HT-29 (cell line): ENCODE data around the gene NFASC. TPM values are rescaled to one million over a fixed set of nuclear protein-coding genes. Genes with fewer than 3 reads are reported as not detected.

Experiments
- DNase-seq: peaks from one replicate; pipeline ENCODE4 v3.0.0-alpha.2; 2015; ENCODE audit warnings: low spot score
- total RNA-seq: library from RNA; depleted of rRNA; stranded (reverse); fragments of >200 nt; shearing (Covaris generic); gene quantifications from 2 replicates; pipeline ENCODE4 v1.2.3, GENCODE V29; 2014

NFASC gene
- total RNA-seq, 1 experiment from 2014 or later, result not detected

DNA sequence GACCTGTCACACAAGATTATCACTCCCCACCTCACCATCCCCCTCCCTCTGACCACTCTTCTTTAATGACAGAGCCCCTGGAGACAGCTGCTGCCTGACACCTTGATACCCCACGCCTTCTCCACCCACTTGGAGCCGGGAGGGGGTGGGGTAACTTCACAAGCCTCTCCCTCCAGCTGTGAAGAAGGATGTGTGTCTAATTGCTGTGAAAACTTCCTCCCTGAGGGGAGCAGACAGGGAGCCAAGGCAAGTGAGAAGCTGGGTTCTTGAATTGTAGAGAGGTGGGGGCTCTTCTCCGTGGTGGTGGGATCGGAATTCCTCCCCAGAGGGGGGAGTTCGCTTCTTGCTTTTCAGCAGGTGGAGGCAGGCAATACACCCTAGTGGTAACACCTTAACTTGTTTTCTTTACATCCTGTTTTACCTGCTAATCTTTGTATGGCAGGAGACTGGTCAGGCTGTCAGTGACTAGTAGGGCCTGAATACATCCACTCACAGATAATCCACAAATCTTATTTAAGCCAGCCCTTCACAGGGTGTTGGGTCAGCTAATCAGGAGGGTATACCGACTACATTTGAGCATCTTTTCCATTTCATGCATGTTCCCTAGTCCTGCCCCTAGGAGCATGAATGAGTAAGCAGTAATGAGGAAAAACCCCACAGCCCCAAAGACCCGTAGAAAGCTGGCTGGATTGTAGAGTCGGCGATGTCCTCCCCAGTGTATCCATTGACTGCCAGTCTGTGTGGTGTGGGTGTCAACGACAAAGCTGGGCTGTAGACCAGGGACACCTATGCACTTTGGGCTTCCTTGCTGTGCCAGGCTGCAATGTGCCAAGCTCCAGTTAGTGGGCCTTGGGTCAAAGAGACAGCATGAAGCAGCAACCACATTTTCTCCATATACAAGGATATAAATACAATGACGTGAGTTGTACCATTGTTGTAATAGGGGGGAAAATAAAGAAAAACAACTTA, 57.3 kb downstream of the NFASC start:
- no peak for DNase-seq

DNA sequence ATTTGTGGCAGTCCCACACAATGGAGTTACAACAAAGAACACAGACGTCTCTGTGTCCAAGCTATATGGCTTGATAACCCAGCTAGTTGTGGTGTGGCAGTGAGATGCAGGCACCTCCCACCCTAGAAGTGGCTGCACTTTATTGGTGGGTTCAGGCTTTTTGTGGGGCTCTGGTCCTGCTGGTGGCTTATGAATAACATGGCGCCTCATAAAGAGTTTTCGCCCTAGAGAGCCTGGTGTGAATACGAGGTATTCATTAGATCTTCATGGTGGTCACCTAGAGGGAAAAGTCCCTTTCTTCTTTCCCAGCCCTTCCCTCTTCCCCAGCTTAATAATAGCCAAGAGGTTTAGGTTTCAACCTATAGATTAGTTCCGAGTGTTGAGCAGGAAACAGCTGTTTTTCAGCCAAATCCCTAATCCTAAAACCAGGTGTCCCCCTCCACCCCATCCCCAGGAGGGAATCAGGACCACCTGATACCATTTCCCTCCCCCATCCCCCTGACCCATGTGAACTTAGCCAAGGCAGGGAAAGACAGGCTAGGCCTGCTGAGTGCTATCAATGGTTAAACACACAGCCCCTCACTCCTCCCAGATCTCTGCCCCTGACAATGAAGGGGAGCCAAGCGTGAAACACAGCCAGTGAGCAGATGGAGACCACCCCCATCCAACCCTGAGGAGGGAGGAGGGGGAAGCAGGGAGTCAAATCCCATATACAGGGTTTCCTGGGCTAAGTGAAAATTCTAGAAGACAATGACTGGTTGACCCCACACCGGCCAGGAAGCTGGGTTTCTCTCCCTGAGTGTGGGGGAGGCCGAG, 58.2 kb downstream of the NFASC start:
- DNase-seq, result no peak

DNA sequence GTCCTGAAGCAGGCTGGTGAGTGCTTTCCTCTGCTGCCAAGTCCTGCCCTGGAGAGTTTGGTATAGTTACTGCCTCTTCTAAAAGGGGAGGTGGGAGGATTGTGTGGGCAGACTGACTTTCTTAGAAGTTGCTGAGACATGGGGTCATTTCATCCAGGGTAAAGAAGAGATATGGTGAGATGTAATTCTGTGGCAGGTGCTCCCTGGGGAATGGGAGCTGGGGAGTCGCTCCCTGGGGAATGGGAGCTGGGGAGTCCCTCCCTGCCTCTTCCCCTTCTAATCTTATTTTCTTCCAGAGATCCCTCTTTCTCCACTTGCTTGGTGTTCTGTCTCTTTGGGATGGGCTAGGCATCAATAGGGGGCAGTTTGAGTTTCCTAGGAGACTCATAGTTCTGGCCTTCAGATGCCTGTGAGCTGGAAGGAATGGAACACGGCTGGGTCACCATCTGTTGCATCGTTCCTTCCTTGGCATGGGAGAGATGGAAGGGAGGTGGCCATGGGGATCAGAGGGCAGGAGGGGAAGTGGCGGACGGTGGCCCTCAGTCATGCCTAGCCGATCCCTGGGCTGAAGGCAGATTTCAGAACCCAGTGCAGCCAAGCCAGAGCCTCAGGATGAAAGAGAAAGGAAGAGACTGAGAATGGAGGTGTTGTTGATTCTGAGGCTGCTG, 59.0 kb downstream of the NFASC start:
- no peak for DNase-seq

DNA sequence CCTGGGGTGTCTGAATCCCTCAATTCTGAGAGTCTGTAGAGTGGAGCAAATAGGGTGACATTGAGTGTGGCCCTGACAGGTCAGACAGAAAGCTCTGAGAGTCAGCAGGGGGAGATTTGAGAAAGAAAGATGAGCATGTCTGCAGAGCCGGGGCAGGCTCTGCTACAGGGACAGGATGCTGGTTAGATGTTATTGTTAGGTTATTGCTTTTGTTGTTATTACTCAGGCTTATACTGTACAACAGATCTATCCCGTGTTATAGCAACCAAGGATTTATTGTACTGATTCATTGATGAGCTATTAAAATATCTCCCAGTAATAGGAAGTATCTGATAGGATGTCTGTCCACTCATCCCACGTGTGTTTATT, 59.5 kb downstream of the NFASC start:
- DNase-seq, result no peak

DNA sequence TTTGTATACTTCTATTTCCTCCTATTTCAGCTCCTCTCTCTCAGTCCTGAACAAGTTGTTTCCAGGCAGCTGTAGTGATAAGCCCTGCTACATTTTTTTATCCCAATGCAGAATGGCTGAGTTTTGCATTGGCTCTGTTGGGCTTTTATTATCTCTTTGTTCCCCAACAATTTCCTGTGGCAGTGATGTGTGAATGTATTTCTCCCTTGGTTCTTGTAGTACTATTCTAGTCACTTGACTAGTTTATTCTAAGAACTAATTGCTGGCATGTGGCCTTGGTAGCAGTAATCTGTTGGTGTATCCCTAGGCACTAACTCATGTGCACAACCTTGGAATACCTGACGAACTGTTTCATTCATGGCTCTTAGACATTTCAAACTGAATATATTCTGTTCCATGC, 60.7 kb downstream of the NFASC start:
- no peak for DNase-seq

DNA sequence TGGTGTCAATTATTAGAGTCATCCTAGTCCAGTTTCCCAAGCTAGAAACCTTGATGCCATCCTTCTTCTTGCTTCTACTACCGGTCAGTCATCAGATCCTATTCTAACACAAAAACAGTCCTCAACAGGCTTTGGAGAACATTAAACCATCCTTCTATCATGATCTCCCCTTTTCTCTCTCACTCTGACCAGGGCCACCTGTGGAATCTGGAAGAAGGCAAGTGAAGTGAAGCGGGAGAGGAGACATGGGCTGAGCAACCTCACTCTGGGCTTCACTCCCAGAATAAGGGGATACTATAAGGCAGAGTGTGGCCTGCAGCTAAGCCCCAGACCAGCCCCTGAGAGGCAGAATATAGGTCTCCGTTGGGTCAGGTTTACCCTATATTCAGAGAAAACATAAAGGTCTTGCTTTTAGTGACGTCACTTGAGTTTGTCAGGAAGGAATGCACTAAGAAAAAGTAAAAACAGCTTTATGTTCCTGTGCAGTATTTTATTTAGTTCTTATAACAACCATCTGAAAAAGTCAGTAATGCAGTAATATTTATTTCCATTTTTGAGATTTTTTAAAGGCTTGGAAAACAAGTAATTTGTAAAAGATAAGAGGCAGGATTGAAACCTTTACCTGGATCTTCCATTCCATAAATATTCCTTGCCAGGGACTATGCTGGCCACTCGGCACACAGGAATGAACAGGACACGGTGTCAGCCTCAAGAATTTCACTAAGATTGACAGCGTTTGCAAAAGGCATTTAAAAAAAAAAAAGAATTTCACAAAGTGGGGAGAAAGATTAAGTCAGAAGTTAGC, 61.3 kb downstream of the NFASC start:
- no peak for DNase-seq

DNA sequence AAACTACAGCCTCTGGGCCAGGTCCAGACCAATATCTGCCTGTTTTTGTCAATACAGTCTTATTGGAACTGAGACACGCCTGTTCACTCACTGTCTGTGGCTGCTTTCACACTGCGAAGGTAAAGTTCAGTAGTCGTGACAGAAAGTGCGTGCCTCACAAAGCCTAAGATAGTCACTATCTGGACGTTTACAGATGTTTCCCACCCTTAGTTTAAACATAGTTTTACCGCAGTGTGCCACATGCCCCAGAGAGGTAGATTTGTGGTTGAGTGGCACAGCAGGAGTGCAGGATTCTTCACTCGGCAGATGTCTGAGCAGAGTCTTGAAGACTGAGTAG, 61.9 kb downstream of the NFASC start:
- DNase-seq, result no peak

DNA sequence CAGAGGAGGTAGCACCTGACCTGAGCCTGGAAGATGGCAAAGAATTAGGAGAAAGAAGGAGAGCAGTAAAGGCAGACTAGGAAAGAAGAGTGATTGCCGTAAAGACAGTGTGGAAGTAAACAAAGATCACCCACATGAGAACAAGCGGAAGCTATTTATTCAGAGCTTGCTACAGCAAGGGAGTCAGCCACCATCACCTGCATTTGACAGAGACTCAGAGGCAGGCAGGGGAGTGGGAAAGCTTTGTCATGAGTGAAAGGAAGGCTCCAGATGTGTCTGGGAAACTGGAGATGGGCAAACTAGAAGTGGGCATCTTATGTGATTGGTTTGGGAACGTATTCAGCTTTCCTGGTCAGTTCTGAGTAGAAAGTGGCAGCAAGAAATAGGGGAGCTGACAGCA, 64.5 kb downstream of the NFASC start:
- no peak for DNase-seq

DNA sequence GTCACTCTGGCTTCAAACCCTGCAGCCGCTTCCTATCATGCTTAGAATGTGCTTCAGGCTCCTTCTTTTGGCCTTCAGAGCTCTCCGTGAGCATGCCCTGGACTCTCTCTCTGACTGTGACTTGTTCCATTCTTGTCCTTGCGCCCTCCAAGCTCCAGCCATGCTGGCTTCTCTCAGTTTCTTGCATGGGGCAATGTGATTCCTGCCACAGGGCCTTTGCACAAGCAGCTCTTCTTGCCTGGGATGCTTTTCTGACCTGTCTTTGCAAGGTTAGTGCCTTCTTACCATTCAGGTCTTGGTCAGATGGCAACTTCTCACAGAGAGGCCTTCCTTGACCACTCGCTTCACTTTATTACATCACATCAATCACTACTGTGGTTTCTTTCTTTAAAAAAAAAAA, 66.1 kb downstream of the NFASC start:
- no peak for DNase-seq

DNA sequence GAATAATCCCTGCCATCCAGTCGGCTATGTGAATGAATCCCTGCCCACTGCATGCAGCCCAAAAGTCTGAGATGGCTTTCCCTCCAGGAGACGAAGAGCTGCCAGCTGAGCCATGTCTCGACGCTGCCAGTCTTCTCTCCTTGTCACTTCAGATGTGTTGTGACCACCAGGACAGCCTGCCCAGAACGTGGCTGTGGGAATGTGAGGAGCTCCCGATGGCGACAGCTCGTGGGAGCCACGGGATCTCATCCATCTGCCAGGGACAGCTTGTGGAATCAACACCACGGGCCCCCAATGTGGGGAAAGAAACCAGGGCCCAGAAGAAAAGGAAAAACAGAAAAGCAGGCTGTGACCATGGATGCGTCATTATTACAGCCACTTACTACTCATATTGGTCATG, 67.2 kb downstream of the NFASC start:
- DNase-seq, result no peak

DNA sequence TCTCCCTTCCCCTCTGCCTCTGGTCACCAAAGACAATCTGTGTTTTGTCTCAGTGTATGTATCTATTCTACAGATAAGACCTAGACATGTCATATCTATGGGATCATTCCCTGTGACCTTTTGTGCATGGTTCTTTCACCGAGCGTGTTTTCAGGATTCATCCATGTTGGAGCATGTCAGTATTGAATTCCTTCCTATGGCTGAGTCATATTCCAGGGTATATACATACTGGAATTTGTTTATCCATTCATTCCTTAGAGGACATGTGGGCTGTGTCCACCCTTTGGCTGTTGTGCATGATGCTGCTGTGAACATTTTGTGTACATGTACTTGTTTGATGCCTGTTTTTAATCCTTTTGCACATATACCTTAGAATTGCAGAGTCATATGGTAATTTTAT, 69.9 kb downstream of the NFASC start:
- DNase-seq, result no peak

DNA sequence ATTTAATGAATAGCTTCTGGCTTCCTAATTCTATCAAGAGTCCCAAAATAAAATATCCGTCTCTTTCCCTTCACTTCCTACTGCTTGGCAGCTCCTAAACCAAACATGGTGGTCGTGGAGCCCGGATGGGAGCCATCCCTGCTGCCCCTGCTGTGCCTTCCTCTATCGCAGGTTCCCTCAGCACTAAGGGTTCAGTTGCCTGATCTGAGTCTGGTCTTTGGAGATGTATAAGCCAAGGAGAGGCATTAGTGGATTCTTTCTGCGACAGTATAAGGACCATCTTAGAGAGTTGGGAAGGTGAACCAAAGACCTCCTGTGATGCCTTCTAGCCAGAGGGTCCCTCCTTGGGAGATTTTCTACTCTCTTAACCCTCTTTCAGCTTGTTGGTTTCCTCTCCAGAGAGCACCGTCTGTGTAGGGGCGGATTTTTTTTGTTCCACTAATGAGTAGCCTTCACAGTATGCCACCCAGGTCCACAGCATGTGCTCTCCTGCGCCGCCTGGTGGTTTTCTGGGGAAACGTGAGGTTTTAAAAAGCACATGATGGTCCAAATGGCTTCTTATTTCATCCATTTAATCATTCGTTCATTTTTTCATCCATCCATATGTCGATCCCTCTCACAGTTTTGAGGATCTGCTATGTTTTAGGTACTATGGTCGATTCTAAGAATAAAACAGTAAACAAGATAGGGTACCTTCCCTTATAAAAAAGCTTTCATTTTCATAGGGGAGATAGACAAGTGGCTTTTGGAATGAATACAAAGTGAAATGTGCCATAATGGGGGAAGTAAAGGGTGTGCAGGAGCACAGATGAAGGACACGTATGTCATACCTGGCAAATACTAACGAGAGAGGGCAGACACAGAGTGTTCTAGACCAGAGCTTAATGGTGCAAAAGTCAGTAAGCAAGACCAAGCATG, 71.0 kb downstream of the NFASC start:
- DNase-seq, result peak; percentile 80

DNA sequence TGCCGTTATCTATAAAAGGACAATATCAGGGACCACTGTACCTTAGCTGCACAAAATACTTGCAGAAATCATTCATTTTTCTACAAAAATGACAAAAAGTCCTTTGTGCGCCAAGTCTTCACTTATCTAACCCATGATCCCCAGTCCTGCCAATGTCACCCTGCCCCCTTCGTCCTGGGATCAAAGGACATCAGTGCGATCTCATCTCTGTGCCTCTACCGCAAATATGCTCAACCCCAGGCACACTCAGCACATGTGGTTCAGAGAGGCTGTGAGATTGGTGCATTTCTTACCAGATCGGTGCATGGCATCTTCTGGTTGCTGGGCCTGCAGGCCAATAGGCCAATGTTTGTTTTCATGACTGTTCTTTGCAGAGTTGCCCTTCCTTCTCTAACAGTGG, 72.8 kb downstream of the NFASC start:
- DNase-seq, result no peak

DNA sequence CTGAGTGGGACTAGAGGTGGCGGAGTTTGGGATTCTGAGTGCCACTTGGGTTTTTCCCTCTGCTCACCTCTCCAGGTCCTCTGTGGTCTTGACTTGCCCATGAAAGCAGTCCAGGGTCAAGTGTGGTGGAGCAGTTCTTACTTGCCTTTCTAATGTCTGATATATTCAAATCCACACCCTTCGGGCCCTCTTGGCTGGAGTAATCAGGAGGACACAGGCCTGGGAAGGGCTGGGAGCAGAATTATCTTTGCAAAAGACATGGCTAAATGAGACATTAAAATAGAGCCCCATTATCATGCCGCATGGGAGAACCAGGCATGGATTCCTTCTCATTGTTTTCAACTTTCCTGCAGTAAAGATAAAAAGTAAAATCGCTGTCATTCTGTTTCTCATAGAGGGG, 74.0 kb downstream of the NFASC start:
- no peak for DNase-seq

DNA sequence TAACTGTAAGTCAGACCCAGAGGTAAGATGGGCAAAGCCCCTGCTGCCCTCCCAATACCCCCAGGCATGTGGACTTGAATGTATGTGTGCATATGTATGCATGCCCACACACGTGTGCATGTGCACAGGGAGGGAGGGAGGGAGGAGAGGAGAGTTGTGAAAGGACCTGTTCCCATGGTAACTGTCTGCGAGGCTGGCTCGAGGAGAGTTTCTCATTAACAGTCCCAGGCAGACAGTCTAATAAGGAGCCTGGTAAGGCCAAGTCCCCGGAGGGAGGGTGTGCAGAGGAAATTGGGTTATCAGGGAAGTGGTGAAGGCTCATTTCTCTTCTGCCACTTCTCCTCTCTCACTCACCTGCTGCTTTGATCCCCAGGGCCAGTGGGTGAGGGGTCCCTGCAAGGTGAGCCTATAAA, 74.9 kb downstream of the NFASC start:
- no peak for DNase-seq

DNA sequence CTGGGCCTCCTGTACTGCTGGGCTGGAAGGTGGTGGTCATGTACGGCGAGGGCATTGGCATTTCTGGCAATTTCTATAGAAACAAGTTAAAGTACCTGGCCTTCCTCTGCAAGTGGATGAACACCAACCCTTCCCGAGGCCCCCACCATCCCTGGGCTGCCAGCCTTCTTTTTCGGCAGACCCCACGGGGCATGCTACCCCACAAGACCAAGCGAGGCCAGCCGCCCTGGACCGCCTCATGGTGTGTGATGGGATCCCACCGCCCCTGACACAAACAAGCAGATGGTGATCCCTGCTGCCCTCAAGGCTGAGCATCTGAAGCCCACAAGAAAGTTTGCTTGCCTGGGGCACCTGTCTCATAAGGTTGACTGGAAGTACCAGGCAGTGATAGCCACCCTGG, 76.0 kb downstream of the NFASC start:
- DNase-seq, result no peak

DNA sequence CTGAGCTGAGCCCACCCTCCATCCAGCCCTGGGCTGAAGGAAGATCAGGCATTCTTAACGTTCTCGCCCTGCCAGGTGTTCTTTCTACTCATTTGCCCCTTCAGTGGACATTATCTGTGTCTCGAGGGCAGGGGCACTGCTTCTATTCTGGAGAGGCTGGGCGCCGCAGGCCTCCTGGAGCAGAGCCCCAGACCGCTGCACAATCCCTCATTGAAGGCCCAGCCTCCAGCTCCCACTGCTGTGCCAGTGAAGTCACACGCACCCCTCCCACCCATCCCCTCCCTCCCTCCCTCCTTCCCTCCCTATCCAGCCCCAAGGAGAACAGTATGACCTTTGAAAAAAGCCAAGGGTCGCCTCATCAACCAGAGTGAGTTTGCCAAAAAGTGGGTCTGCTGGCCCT, 76.7 kb downstream of the NFASC start:
- DNase-seq, result no peak

DNA sequence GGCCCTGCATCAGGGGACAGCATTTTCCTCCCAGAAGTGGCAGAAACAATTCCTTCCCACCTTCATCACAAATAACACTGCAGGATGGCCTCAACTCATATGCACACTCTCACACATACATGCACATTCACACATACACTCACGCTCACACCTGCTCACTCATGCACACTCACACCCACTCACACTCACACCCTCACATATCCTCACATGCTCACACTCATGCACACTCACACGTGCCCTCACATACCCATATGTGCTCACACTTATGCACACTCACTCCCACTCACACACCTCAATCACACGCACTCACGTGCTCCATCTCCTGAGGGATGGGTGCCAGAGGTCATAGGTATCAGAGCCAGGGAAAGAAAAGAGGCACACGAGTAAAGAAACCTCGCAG, 77.1 kb downstream of the NFASC start:
- DNase-seq, result no peak

DNA sequence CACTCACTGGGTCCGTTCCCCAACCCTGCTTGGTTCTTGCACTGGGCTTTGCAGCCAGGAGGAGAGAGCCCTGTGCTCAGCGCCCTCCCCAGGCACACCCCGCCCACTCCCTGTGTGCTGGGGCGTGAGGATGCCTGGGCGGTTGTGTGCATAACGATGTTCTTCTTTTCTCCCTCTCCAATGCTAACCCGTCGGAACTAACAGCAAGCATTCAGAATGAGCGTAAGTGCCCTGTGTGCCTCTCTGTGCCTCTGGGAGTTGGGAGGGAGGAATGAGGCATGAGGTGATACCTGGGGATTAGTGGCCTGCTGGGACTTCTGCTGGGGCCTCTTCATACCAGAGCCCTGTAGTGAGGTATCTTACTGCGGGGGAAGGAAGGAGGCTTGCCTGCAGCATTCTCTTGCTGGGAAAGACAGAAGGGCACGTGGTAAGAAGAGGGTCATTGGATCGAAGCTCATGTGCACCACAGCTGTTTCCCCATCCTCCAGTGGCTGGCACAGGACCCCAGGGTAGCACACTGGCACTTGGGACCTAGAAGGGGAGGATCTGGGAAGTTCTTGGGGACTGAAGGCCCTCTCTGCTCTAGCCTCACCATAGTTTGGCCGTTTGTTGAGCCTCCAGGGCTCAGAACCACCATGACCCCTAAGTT, 79.8 kb downstream of the NFASC start:
- DNase-seq, result no peak
